K562 (cell line): Measurements from ENCODE around the gene TRERF1.

Experiments used
- SIX5 ChIP-seq, 2 experiments: IDR thresholded peaks; 2 replicates each; pipeline ENCODE4 v1.6.1; 2011; ENCODE audit warnings: low read length in 2 of 2, borderline replicate concordance in 1 of 2, low read depth in 1 of 2, mild to moderate bottlenecking in 1 of 2, moderate library complexity in 1 of 2; ENCODE audit not compliant: insufficient read depth in 1 of 2
- TF ChIP-seq, protein P1 (sequence below), 3 experiments: IDR thresholded peaks in 2 of 3; conservative IDR thresholded peaks in 1 of 3; 2 replicates each; pipeline ENCODE4 v1.5.1; 2011 to 2012; ENCODE audit warnings: low read length in 3 of 3, mild to moderate bottlenecking in 3 of 3, control low read depth in 2 of 3, improper control_type of control experiment in 1 of 3, inconsistent platforms in 1 of 3, low read depth in 1 of 3, mixed read lengths in 1 of 3, moderate library complexity in 1 of 3; ENCODE audit not compliant: insufficient read depth in 2 of 3

DNA sequence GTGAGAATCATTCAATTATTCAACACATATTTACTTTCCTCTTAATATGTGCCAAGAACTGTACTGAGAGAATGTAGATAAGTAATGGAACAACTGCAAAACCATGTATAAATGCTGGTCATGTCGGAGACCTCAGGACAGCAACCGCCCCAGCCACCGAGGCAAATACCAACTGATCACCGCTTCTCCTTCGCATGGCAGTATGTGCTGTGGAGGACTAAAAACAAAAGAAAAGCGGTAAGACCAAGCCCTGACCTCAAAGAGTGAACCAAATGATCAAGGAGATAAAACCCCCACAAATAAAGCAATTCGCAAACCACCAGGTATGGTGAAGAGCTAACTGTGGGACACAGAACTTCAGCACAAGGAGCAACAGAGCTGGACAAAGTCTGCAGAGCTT is 104.3 kb downstream of the TRERF1 start:
- TF ChIP-seq, protein P1, sequence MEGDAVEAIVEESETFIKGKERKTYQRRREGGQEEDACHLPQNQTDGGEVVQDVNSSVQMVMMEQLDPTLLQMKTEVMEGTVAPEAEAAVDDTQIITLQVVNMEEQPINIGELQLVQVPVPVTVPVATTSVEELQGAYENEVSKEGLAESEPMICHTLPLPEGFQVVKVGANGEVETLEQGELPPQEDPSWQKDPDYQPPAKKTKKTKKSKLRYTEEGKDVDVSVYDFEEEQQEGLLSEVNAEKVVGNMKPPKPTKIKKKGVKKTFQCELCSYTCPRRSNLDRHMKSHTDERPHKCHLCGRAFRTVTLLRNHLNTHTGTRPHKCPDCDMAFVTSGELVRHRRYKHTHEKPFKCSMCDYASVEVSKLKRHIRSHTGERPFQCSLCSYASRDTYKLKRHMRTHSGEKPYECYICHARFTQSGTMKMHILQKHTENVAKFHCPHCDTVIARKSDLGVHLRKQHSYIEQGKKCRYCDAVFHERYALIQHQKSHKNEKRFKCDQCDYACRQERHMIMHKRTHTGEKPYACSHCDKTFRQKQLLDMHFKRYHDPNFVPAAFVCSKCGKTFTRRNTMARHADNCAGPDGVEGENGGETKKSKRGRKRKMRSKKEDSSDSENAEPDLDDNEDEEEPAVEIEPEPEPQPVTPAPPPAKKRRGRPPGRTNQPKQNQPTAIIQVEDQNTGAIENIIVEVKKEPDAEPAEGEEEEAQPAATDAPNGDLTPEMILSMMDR (IDR thresholded peaks at IDR 0.05 in 2 of 3, conservative IDR thresholded peaks at IDR 0.05 in 1 of 3; ENCODE audit: insufficient read depth in 2 of 3, low read depth in 1 of 3, low read length in 3 of 3): no peak
- TF ChIP-seq SIX5 (IDR thresholded peaks at IDR 0.05; ENCODE audit: borderline replicate concordance in 1 of 2, insufficient read depth in 1 of 2, low read depth in 1 of 2, low read length in 2 of 2): no peak
